Adrenal gland (tissue), 12 donors: Measurements from ENCODE around the gene TMEM72. TPM values are rescaled to one million over a fixed set of nuclear protein-coding genes. Genes with fewer than 3 reads are reported as not detected.

Source experiments
- DNase-seq, 7 donors: peaks; one replicate each; pipeline ENCODE4 v3.0.0-alpha.2; 2019 to 2020
- H3K27ac ChIP-seq, 5 donors: fragments of 200-600 bp; sonication (generic) in 4 of 5; 1 replicate in 3 of 5; 2 replicates in 2 of 5; pipeline versions ENCODE4 v1.5.1 to v1.8.0; 2016 to 2020; ENCODE audit warnings: mild to moderate bottlenecking in 1 of 5
- H3K27me3 ChIP-seq: fragments of 200-600 bp; 2 replicates; pipeline ENCODE4 v1.8.0; 2021
- H3K36me3 ChIP-seq, 2 donors: fragments of 200-600 bp; replicated peaks in 1 of 2; 1 replicate in 1 of 2; 2 replicates in 1 of 2; pipeline versions ENCODE4 v1.5.1 to v1.8.0; 2018 to 2022
- H3K4me1 ChIP-seq, 2 donors: fragments of 200-600 bp; replicated peaks in 1 of 2; 1 replicate in 1 of 2; 2 replicates in 1 of 2; pipeline versions ENCODE4 v1.5.1 to v1.8.0; 2018 to 2021
- H3K4me3 ChIP-seq, 4 donors: fragments of 200-600 bp; sonication (generic) in 3 of 4; one replicate each; pipeline ENCODE4 v1.5.1; 2016 to 2018
- H3K9me3 ChIP-seq, 3 donors: fragments of 200-600 bp; sonication (generic) in 1 of 3; replicated peaks in 1 of 3; 1 replicate in 2 of 3; 2 replicates in 1 of 3; pipeline versions ENCODE4 v1.5.1 to v1.8.0; 2016 to 2021
- POLR2A ChIP-seq, 2 donors: fragments of 450-650 bp; IDR thresholded peaks; one replicate each; pipeline ENCODE4 v1.6.1; 2017; ENCODE audit warnings: antibody characterized with exemption in 2 of 2, mild to moderate bottlenecking in 2 of 2, moderate library complexity in 1 of 2
- WGBS, 4 donors: extraction: QIAGEN DNeasy Blood & Tissue Kit in 2 of 4; methylation state at CpG; one replicate each; pipeline versions ENCODE4 v1.1.5 to v1.1.7; 2013 to 2017; 5-methylcytosine and 5-hydroxymethylcytosine counted together
- intact Hi-C, 2 donors: fragments of 100-400 bp; cut with DNase I; formaldehyde crosslinking; loops; one replicate each; pipeline versions ENCODE4 v1.14.1 to v1.15.0; 2022 to 2023
- polyA plus RNA-seq, 3 donors: library from polyadenylated mRNA; stranded (reverse); fragments of 200-250 nt in 2 of 3; fragments of 350-450 nt in 1 of 3; fragmentation: Illumina TruSeq in 1 of 3; extraction: RNeasy Lipid Tissue Mini Kit (QIAGEN cat#74804) in 1 of 3; gene quantifications; one replicate each; pipeline ENCODE4 v1.2.3, GENCODE V29; 2013 to 2014
- total RNA-seq, 9 donors: library from RNA; depleted of rRNA in 4 of 9; stranded (reverse); fragments of >200 nt in 4 of 9; fragments of 120-200 nt in 1 of 9; fragmentation: NEBNext Ultra II Directional in 1 of 9; extraction: Animal tissue kit (Norgen Biotek cat#: 25700) in 1 of 9; gene quantifications; one replicate each; pipeline versions ENCODE4 v1.1.0 to v1.2.4, GENCODE V29; 2013 to 2023
- TF ChIP-seq, protein P1 (sequence below), 6 experiments: fragments of 450-650 bp in 4 of 6; fragments of 200-600 bp in 2 of 6; sonication (generic) in 1 of 6; IDR thresholded peaks; 1 replicate in 5 of 6; 2 replicates in 1 of 6; pipeline versions ENCODE4 v1.5.1 to v1.8.0; 2016 to 2021; ENCODE audit warnings: antibody characterized with exemption in 6 of 6, mild to moderate bottlenecking in 2 of 6, moderate library complexity in 1 of 6
- donor health status: healthy with polysubstance abuse.
- donor health status: Bipolar disorder and iron deficiency.
- donor health status: DM: yes; HTN: yes; CAD: no.
- donor health status: DM: no; HTN: no; CAD: no.
- donor health status: DM: no; HTN: no; CAD: no.
- donor health status: DM: yes; HTN: yes; CAD: no.

Gene TMEM72
- total and polyA plus RNA-seq, 12 donors: 0.17 TPM; not detected in 11

DNA sequence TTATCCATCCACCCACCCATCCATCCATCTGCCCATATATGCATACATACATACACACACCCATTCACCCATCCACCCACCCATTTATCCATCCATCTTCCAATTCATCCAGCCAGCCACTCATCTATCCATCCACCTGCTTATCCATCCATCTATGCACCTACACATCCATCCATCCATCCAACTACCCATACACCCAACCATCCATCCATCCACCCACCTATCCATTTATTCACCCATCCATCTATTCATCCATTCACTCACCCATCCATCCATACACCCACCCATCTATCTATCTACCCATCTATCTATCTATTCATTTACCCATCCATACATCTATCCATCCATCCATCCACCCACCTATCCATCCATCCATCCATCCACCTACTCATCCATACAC lies 17.3 kb downstream of the TMEM72 start:
- Histone ChIP-seq H3K9me3 (no peaks in the 10 kb centered on the region), H3K27me3 (no peaks in the 10 kb centered on the region), H3K4me3 (no peak overlapping the region), H3K4me1 (peaks cover 5 to 9% of the 10 kb centered on the region in 2 donors), H3K27ac (no peak overlapping the region), H3K36me3 (no peaks in the 10 kb centered on the region)
- DNase-seq: peak in 2 of 7 donors; percentile 8 to 15
- TF ChIP-seq, protein P1, sequence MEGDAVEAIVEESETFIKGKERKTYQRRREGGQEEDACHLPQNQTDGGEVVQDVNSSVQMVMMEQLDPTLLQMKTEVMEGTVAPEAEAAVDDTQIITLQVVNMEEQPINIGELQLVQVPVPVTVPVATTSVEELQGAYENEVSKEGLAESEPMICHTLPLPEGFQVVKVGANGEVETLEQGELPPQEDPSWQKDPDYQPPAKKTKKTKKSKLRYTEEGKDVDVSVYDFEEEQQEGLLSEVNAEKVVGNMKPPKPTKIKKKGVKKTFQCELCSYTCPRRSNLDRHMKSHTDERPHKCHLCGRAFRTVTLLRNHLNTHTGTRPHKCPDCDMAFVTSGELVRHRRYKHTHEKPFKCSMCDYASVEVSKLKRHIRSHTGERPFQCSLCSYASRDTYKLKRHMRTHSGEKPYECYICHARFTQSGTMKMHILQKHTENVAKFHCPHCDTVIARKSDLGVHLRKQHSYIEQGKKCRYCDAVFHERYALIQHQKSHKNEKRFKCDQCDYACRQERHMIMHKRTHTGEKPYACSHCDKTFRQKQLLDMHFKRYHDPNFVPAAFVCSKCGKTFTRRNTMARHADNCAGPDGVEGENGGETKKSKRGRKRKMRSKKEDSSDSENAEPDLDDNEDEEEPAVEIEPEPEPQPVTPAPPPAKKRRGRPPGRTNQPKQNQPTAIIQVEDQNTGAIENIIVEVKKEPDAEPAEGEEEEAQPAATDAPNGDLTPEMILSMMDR (IDR thresholded peaks at IDR 0.05): no peak
- no peak for TF ChIP-seq POLR2A (IDR thresholded peaks at IDR 0.05)
- intact Hi-C loops: no loop called here

DNA sequence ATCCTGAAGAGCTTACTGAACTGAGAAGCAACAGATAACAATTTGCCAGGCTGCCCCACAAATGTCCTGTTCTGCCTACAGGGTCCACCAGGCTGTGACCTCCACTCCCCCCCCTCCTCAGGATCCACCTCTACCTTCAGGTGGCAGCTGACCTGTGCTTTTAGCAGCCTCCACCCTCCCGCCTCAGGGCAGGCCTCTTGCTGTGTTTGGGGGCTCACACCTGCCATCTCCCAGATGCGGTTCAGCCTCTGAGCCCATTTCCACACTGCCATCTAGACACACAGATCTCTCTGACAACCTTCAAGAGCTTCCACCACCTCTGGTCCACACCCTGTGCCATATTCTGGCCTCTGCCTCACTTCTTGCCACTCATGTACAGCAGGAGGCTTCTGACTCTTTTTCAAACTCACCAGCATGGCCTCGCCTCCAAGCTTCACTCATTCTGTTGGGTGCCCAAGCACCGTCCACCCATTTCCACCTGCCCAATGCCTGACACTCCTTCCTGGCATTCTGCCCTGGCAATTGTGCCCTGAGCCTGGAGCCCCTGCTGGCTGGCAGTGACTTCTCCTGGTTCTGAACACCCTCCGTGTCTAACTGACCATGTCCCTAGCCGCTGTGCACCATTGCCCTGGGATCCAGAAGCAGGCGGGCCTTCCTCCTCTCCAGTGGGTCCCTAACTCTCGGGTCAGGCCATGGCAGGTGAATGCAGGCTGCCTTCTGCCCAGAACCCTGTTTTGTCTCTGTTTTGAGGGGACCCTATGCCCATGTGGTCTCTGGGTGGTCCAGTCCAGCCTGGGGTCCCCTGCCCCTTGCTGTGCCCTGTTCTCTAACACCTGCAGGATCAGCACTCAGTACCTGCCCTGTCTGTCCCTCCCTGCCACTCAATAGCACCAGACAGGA lies 18.5 kb downstream of the TMEM72 start:
- no peak for TF ChIP-seq POLR2A (IDR thresholded peaks at IDR 0.05)
- TF ChIP-seq, protein P1 (IDR thresholded peaks at IDR 0.05): no peak
- intact Hi-C loops: loop anchor here in 1 of 2 donors (5.0 kb wide), 1 partner anchor 43 kb away; no protein-coding TSS in a partner anchor
- H3K27me3 ChIP-seq: no peaks in the 10 kb centered on the region
- H3K27ac ChIP-seq: no peak overlapping the region
- 82 to 95% (median 85%) methylated on average over 4 to 8 of the region's 8 CpGs for WGBS, 4 donors
- H3K36me3 ChIP-seq: no peaks in the 10 kb centered on the region
- DNase-seq: peak in 3 of 7 donors; percentile 9 to 52 (median 20)
- H3K9me3 ChIP-seq: no peaks in the 10 kb centered on the region
- peaks cover 5 to 15% of the 10 kb centered on the region in 2 donors for H3K4me1 ChIP-seq
- H3K4me3 ChIP-seq: no peak overlapping the region

DNA sequence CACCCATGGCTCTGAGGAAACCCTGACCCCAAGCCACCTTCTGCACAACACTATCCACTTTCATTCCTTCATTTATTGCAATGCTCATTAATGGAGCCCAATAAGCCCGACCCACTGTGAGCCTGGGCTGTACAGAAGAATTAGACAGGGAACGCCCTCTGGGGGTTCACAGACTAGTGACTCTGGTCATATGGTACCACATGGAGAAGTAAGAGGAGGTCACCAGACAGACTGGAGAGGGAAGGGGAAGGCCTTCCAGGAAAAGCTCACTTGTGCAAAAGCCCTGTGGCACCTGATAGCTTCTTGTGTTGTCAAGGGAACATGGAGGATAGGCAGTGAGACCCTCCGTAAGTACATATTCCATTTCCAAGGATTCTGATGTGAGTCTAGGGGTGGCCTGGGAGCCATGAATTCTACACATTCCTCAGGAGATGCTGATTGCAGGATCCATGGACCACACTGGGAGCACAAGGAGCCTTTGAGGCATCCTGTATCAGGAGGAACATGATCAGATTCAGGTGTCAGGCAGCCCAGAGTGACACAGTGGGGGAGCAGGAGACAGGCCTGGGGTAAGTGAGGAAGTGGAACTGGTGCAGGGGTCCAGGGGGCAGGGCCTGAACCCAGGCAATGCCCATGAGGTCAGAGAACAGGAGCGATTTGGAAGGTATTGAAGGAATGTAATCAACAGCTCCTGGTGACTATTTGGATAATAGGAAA lies 19.9 kb downstream of the TMEM72 start:
- WGBS, 4 donors: 74 to 89% (median 81%) methylated on average over 4 of the region's 4 CpGs
- Histone ChIP-seq H3K36me3 (no peaks in the 10 kb centered on the region), H3K4me1 (peaks cover 5 to 23% of the 10 kb centered on the region in 2 donors), H3K9me3 (no peaks in the 10 kb centered on the region), H3K27me3 (no peaks in the 10 kb centered on the region), H3K4me3 (no peak overlapping the region), H3K27ac (no peak overlapping the region)
- intact Hi-C loops: loop anchor here in 1 of 2 donors (5.0 kb wide), 1 partner anchor 41 kb away; no protein-coding TSS in a partner anchor
- peak in 3 of 7 donors; percentile 12 to 30 (median 14) for DNase-seq
- TF ChIP-seq, protein P1 (IDR thresholded peaks at IDR 0.05): no peak
- TF ChIP-seq POLR2A (IDR thresholded peaks at IDR 0.05): no peak
